DMS53 treated with DMSO at 0.1 percent for 48 hours (cell line): ENCODE measurements around the gene PHOSPHO1.
A peak's percentile ranks its signal among the peaks of the same experiment; 100 is the strongest.

Experiments used
- DNase-seq: peaks from one replicate; lab custom pipeline; 2025; ENCODE audit not compliant: unreplicated experiment; lab: John Stamatoyannopoulos, UW

The PHOSPHO1 gene

DNA sequence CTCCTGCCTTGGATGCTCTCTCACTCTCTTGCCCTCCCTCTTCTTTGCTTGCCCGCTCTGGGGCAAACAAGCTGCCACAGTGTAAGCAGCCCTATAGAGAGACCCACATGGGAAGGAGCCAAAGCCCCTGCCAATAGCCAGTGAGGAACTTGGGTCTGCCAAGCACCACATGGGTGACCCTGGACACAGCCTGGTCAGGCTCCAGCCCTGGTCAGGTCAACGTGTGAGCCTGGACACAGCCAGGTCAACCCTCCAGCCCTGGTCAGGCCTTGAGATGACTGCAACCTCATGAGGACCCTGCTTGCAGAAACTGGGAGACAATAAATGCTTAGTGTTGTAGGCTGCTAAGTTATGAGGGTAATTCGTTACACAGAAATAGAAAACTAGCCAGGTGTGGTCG lies 14.3 kb upstream of the PHOSPHO1 start:
- no peak for DNase-seq

DNA sequence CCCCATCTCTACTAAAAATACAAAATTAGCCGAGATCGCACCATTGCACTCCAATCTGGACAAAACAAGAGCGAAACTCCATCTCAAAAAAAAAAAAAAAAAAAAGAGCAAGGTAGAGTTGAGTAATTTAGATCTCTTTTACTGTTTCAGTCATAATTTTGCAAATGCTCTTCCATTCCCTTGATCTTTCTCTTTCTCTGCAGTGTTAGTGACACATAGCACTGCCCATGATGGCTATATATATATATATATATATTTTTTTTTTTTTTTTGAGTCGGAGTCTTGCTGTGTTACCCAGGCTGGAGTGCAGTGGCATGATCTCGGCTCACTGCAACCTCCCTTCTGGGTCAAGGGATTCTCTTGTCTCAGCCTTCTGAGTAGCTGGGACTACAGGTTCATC lies 12.2 kb upstream of the PHOSPHO1 start:
- DNase-seq: no peak

DNA sequence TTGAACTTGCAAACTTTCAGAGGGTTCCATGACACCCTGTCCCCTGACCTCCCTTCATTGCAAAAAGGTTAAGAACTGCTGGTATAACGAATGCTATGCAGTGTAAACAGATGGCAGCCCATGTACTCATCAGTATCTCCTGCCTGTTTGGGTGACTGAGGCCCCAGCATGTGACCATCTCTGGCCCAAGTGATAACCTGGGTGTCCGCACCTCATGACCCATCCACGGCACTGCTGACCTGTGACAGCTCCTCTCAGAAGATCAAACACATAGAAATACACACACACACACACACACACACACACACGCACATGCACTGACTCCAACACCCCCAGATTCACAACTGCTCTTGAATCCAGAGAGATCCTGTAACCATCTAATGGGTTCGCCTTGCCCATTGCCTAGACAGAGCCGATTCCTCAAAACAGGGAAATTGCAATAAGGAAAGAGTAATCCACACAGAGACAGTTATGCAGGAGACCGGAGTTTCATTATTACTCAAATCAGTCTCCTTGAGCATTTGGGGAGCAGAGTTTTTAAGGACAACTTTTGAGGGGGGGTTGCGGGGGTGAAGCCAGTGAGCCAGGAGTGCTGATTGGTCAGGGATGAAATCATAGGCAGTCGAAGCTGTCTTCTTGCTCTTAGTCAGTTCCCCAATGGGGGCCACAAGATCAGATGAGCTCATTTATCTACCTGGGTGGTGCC lies 11.3 kb upstream of the PHOSPHO1 start:
- DNase-seq: no peak

DNA sequence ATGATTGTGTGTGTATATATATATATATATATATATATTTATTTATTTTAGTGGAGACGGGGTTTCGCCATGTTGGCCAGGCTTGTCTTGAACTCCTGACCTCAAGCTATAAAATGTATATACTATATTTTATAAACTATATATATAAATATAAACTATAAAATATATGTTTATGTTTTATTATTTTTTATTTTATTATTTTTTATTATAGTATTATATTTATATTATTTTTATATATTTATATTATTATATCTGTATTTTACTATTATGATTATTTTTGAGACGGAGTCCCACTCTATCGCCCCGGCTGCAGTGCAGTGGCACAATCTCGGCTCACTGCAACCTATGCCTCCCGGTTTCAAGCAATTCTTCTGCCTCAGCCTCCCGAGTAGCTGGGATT lies 10.5 kb upstream of the PHOSPHO1 start:
- DNase-seq: no peak

DNA sequence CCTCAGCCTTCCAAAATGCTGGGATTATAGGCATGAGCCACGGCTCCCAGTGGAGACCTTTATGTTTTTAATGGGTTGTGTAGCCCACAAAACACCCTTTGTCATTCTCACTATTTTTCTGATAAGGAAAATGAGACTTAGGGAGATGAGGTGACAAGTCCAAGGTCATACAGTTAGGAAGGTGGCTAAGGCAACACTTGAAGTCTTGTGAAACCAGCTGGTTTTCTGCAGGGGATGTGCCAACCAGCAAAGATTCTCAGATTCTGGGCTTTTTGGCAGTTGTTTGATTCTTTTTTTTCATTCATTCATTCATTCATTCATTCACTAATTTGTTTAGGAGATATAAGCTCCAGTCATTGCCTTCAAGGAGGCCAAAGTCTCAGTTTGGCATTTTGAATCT lies 10.0 kb upstream of the PHOSPHO1 start:
- no peak for DNase-seq

DNA sequence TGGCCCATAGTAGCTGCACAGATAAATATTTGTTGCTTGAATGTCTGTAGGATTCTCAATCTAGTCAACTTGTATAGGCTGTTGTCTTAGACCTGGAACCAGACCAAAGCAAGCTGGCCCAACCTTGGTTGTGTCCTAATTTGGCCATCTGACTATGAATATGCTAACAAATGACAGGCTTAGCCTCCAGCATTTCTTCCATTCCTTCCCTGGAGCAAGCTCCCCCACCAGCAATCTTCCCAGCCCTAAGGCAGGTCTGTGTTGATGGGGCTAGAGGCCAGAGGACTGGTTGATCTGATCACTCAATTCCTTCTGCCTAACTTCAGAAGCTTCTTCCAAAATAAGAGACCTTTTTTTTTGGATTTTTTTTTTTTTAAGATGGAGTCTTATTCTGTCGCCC lies 9.4 kb upstream of the PHOSPHO1 start:
- DNase-seq: no peak

DNA sequence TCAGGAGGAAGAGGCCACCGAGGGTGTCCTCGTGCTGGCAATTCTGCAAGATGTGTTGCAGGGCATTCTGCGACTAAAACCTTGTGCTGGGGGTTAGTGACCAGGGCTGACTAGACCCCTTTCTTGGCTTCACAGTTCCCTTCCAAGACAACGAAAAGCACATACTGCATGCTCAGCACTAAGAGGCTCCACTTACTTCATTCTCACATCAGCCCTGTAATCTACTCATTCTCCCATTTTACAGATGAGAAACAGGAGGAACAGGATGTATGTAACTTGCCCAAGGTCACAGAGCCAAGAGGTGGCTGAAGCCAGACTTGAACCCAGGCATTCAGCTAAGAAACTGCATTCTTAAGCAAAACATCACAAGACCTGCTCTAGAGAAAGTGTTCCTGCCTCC lies 5.3 kb upstream of the PHOSPHO1 start:
- no peak for DNase-seq

DNA sequence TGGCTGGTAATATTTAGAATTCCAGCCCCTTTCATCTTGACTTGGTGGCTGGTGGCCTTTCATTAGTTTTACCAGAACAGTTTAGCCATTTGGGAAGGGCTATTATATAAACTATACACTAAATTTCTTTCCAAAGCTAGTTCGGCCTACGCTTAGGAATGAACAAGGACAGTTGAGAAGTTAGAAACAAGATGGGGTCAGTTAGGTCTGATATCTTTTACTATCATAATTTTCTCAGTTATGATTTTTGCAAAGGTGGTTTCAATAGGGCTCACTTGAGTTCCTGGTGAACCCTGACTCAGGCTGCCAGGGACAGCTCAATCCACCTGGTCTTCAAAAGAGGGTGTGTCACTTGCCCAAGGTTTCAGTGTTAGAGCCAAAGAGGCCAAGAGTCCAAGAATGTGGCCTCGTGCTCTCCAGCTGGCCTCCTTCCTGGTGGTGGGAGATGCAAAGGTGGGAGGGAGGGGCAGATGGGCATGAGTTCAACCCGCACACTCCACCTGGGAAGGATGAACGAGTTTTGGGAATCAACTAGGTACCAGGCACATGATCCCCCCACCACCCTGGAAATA lies 4.0 kb upstream of the PHOSPHO1 start:
- DNase-seq: no peak

DNA sequence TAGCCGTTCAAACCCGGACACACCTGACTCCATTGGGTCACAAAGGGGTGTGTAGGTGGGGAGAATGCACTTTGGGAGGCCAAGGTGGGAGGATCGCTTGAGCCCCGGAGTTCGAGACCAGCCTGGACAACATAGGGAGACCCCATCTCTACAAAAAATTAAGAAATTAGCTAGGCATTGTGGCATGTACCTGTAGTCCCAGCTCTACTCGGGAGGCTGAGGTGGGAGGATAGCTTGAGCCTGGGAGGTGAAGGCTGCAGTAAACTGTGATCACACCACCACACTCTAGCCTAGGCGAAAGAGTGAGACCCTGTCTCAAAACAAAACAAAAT lies 942 bp upstream of the PHOSPHO1 start:
- DNase-seq: no peak

DNA sequence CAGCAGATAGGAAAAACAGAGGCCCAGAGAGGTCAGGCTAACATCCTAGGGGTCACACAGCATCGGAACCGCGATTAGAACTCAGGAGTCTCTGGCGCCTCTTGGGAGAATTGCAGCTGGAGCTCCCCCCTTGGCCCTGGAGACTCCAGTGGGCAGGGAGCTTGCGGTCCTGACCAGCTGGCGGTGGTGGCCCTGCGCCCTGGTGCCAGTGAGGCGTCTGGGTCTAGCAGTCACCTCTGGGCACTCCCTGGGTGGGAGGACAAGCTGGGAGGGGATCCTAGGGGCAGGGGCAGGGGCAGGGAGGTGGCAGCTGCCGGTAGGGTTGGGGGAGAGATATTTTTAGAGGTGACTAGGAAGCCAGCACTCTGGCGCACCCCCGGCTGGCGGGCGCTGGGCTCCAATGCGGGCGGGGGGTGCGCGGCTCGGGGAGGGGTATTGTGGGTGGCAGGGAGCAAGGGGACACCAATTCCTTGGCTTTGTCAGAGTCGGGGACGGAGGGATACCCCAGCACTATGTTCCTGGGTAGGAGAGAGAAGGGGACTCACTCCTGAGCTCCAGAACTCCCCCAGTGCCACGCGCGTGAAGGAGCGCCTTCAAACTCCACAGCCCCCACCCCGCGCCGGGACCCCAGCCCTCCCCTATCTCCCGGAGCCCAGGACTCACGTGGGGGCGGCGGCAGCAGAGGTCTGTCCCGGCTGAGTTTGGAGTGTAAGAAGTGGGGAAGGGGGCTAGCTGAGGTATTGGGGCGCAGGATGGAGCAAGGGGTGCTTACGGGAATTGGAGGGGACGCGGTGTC lies 584 bp downstream of the PHOSPHO1 start:
- DNase-seq: no peak

DNA sequence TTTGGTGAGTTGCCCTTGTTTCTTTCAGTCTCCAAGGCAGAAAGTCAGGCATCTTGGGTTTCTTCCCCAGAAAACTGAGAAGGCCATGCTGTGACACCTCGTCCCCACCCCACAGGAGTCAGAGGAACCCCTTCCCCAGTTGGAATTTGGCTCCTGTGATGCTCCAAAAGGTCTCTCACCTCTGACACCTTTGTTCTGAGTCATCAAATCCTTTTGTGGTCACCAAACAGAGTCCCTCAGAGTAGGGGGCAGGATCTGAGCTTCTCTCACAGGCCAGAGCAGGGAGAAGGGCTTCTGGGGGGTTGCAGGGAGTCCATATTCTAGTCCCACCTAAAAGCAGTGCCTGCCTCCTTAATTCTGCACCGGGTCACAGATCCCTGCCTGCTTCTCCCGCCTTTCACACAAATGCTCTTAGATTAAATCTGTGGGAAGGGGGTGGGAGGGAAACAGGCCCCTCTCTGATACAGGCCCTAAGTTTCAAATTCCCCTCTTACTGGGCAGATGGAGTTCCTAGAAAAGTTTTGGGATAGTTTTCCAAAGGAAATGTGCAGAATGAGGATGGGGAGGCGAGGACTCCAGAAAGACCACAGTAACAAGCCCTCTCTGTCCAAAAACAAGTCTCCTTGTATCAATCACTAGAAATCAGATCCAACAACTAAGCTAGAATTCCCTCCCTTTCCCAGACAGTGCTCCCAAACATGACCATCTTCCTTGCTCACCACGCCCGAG lies 1.3 kb downstream of the PHOSPHO1 start:
- no peak for DNase-seq

DNA sequence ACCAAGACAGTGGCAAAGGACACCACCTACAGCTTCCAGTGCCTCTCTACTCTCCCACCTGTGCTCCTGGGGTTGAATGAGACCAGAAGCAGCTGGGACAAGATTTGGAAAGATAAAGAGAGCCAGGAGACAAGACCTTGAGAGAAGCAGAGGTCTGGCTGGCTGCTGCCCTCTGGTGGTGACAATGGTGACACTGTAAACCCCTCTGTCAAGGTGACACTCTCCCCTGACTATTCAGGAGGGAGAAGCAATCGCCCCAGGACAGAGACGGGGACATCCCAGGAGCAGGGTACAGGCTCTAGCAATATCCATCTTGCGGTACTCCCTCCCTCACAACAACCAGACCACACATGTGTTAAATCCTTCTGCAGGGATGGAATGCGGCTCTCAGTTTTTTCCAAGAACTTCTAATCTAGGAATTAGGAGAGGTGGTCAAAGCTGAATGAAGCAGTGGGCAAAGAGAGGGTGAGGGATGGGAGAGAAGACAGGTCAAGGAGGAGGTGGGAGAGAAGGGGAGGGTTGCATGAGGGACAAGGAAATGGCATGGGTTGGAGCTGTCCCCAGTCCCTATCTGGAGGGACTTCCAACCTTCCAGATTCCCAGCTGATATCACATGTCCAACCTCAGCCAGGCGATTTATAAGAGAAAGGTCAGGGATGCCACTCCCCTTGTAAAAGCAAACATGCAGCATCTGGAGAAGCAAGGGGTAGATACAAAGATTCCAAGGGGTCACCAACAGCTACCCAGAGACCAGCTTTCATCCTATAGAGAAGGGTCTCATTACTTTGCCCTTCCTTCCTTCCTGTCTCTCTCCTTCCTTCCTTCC lies 2.9 kb downstream of the PHOSPHO1 start:
- peak; percentile 40 for DNase-seq

DNA sequence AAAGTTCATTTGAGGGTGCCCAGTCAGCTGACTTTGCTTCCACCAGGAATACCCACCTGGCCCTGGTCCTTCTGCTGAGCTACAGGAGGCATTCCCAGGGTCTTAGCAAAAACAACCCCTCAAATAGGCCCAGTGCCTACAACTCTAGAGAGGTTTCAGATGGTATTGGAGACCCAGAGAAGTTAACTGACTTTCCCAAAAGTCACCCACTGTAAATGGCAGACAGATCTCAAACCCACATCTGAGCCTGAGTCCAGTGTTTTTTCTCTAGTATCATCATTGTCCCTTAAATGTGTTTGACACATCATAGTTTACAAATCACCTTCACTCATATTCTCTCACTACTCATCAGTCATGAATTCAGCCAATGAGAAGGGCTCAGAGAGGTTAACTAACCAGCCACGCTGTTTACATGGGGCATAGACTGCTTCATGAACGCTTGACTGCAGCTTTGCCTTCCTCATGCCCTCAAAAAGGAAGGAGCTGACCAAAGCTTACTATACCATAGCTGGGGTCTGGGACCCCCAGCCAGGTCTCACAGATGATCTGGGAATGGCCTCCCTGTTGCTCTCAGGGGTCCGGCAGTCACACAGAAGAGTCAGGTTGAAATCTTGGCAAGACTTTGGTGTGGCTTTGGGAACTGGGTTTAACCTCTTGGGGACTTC lies 3.7 kb downstream of the PHOSPHO1 start:
- DNase-seq: no peak

DNA sequence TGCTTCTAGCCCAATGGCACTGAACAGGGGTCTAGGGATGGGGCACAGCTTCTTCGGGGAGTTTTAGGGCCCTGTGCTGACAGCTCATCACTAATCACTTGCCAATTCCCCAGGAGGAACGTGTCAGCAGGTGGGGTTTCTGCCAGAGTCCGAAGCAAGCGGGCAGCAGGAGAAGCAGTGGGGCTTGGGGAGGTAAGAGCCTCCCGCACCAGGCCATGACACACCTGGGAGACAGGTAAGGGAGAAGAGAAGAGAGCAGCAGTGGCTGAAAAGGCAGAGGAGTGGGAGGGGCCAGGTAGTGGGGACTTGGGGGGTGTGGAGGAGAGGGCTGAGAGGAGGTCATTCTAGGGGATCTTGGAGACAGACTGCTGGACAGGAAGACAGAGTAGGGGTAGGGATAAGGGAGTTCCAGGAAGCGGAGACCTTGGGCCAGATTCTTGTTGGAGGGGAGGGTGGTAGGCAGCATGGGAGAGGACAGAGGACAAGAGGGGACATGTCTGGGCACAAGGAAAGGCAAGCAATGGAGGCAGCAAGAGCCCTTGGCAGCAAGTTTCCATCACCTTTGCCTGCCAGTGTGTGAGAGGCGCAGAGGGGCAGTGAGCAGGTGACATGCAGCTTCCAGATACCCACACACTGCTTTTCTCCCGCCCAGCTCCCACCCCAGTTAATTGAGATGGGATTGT lies 4.9 kb downstream of the PHOSPHO1 start:
- DNase-seq: no peak

DNA sequence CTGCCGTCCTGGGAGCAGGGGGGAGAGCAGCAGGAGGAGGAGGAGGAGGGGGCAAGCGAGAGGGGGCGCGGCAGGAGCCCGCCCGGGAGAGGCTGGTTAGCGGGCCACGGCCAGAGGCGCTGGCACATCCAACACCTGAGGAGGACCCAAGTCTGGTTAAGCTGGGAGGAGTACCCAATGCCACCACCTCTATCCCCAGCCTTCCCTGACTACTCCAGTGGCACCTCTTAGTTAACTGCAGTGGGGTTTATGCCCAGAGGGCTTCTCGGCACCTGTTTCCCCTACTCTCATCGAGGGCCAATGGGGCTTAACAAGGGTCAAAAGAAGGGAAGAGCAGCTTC lies 5.6 kb downstream of the PHOSPHO1 start:
- DNase-seq: no peak

DNA sequence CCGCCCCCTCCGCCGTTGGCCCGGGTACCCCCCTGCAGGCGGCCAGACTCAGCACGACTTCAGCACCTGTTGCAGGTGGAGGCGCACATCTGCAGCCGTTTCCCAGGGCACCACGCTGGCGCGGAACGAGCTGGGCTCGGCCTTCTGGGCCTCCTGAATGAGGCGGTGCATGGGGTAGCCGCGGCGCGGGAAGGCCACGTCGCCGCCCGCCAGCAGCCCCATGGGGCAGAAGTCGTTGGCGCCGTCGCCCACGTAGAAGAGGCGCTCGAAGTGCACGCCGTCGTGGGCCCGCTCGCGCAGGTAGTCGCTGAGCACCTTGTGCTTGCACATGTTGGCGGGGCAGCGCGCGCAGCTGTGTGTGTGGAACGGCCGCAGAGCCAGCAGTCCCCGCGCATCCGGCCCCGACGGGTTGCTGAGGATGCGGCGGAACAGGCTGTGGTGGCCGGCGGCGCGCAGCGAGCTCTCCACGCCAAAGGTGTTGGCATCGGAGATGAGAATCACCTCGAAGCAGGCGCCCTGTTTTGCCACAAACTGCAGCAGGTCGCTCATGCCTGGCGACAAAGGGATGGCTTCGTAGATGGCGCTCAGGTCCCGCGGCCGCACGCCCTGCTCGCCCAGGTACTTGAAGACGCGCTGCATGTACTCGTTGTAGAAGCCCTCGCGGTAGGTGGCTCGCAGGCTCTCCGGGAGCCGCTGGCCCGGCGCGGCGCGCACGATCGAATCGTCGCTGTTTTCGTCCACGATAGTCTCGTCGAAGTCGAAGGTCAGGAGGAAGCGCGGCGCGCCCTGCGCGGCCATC lies 6.2 kb downstream of the PHOSPHO1 start:
- DNase-seq: no peak

DNA sequence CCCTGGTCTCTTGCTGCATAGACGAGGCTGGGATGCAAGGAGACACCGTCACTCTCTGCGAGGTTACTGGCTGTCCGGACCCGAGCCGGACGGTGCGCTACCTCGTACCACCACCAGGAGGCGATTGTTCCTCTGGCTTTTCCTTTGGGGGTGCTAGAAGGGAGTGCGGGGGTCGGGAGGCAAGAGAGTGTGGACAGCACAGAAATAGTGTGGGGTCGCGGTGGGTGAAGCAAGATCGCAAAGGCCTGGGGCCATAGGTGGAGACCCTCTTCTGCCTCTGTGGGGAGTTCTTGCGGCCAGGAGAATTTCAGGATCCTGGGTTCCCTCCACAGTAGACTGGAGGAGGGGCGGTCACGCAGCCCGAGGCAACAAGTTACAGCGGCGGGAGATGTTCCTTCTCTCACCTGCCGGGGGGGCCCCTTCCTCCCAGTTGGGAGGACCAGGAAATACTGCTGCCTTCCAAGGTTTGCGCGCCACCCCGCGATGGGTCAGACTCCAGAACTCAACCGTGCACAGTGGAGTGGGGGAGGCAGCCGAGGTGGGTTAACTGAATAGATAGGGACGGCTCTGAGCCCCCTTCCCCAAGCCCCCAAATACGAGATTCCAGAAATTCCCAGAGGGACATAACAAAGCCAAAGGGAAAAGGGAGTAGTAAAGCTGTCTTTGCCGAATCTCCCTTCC lies 6.9 kb downstream of the PHOSPHO1 start:
- no peak for DNase-seq

DNA sequence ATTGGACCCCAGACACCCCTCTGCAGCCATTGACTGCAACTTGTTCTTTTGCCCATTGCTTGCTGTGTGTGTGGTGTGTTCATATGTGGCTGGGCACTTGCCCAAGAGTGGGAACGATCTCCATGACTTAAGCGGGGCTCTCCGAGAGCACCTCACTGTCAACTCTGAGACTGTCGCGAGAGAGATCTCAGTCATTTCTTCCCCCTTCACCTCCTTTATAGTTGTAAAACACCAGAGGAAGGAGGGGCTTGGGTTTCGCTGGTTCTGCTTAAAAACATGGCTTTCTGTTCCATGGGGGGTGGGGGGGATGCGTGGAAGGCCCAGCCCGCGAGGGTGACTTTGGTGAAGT lies 7.4 kb downstream of the PHOSPHO1 start:
- DNase-seq: no peak

DNA sequence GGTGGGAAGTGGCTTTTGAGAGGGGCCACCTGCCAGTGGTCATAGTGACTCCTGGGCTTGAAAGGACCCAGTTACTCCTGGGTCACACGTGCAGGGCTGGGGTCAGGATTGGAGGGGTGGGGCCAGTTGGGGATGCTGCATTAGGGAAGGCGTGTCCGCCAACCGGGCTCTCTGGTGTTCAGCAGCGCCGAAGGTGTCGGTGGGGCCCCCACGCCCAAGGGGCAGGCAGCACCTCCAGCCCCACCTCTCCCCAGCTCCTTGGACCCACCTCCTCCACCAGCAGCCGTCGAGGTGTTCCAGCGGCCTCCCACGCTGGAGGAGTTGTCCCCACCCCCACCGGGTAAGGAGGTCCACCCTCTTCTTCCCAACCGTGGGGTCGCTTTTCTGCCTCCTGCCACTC lies 10.6 kb downstream of the PHOSPHO1 start:
- DNase-seq: no peak
